WI38 (cell line): Measurements from ENCODE around the gene MPRIP.

Experiments used
- H3K4me3 ChIP-seq: 2 replicates; pipeline ENCODE4 v1.5.1; 2011; ENCODE audit warnings: low read depth, mild to moderate bottlenecking, control low read depth, low read length
- CTCF ChIP-seq: IDR thresholded peaks from 2 replicates; pipeline ENCODE4 v1.5.1; 2012; ENCODE audit warnings: low read depth, mild to moderate bottlenecking, control low read depth, low read length

Gene MPRIP

GRCh38 chr17:17060930-17061329, 18.7 kb downstream of the MPRIP start:
- no peak for TF ChIP-seq CTCF
- H3K4me3 ChIP-seq: no peak overlapping the region

- H3K4me3 ChIP-seq: no peak overlapping the region
- no peak for TF ChIP-seq CTCF
These were observed 19.3 kb downstream of the MPRIP start for GRCh38 chr17:17061516-17061915.

- TF ChIP-seq CTCF: no peak
- H3K4me3 ChIP-seq: no peak overlapping the region
These were observed 20.1 kb downstream of the MPRIP start for GRCh38 chr17:17062356-17062755.

GRCh38 chr17:17062866-17063265, 20.6 kb downstream of the MPRIP start:
- no peak overlapping the region for H3K4me3 ChIP-seq
- TF ChIP-seq CTCF: no peak

- no peak for TF ChIP-seq CTCF
These were observed 21.4 kb downstream of the MPRIP start for GRCh38 chr17:17063546-17064122.

GRCh38 chr17:17064322-17064721, 22.1 kb downstream of the MPRIP start:
- H3K4me3 ChIP-seq: no peak overlapping the region
- TF ChIP-seq CTCF: no peak

More at GRCh38 chr17:17063546-17064122, 21.4 kb downstream of the MPRIP start:
- no peak overlapping the region for H3K4me3 ChIP-seq

GRCh38 chr17:17066021-17066420, 23.8 kb downstream of the MPRIP start:
- TF ChIP-seq CTCF: no peak
- H3K4me3 ChIP-seq: no peak overlapping the region
